ENCODE measurements around the gene OR52B6. TPM values are rescaled to one million over a fixed set of nuclear protein-coding genes. Genes with fewer than 3 reads are reported as not detected.

OR52B6 gene
- total RNA-seq, 3 donors from 2014 or later (not counting 1 experiment from before 2014, with no cell fraction given), result not detected

DNA sequence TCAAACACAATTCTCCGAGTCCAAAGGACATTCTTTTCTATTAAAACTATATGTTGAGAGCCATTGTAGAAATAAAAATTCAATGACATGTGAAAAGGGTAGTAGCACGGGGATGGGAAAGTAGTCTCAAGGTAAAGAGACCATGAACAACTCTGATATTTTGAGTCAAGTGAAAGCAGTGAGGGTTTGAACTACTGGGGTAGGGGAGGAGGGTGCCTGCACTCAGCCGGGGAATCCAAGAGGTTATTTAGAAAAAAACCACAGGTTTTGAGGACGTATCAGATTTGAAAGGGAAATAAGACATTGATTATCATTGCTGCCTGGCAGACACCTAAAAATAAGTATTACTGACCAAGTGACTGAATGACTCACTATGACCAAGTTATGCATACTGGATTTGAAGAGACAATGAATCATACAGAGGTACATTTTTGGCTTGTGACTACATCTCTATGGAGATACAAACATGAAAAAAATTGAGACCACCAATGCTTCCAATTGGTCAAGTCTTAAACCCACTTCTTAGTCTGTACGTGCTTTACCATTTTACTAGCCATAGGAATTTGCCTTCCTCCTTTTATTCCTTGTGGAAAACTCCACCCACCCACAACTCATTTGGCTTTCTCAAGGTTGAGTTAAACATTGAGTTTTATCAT, 30.1 kb upstream of the OR52B6 start:
- Histone ChIP-seq H3K27me3 (ENCODE audit: control insufficient read depth, insufficient read depth, low read length) (no peaks in the 10 kb centered on the region), H3K4me3 (ENCODE audit: low read length) (no peak overlapping the region), H3K4me1 (ENCODE audit: control insufficient read depth, insufficient read depth, low read length) (no peaks in the 10 kb centered on the region), H3K9me3 (ENCODE audit: control insufficient read depth, insufficient read depth, low read length) (no peaks in the 10 kb centered on the region), H3K27ac (ENCODE audit: low read length) (no peak overlapping the region), H3K36me3 (ENCODE audit: control insufficient read depth, insufficient read depth, low read length) (no peaks in the 10 kb centered on the region)
- Mint-ChIP-seq H3K4me3 (no peak overlapping the region), H3K27ac (no peak overlapping the region), H3K4me1 (no peaks in the 10 kb centered on the region), H3K27me3 (ENCODE audit: low read depth in 2 of 2) (peaks cover 18 to 29% of the 10 kb centered on the region in 2 donors), H3K9me3 (no peaks in the 10 kb centered on the region), H3K36me3 (no peaks in the 10 kb centered on the region)
- intact Hi-C loops (cut with micrococcal nuclease), result no loop called here
- WGBS (ENCODE audit: insufficient coverage), result 51% methylated on average over 4 of the region's 5 CpGs
- TF ChIP-seq, protein P1, sequence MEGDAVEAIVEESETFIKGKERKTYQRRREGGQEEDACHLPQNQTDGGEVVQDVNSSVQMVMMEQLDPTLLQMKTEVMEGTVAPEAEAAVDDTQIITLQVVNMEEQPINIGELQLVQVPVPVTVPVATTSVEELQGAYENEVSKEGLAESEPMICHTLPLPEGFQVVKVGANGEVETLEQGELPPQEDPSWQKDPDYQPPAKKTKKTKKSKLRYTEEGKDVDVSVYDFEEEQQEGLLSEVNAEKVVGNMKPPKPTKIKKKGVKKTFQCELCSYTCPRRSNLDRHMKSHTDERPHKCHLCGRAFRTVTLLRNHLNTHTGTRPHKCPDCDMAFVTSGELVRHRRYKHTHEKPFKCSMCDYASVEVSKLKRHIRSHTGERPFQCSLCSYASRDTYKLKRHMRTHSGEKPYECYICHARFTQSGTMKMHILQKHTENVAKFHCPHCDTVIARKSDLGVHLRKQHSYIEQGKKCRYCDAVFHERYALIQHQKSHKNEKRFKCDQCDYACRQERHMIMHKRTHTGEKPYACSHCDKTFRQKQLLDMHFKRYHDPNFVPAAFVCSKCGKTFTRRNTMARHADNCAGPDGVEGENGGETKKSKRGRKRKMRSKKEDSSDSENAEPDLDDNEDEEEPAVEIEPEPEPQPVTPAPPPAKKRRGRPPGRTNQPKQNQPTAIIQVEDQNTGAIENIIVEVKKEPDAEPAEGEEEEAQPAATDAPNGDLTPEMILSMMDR (IDR thresholded peaks at IDR 0.05), result no peak
- DNase-seq (no peak), ATAC-seq (no peak)

DNA sequence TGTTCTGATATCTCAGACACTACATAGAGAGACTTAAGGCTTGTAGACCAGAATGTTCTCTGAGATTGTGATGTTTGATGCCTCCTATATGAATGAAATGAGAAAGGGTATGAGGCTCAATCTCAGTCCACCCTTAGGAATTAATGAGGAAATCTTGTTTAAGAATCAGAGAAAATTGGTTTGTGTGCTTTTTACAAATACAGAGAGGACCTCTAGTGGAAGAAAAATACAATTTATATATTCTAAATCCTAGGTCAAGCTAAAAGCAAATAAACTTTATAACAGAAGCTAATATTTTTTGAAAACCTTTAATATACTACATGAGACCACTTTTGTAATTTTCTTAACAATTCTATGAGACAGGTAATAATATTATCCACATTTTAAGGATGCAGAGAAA, 27.3 kb upstream of the OR52B6 start:
- Histone ChIP-seq H3K9me3 (ENCODE audit: control insufficient read depth, insufficient read depth, low read length) (no peaks in the 10 kb centered on the region), H3K4me1 (ENCODE audit: control insufficient read depth, insufficient read depth, low read length) (no peaks in the 10 kb centered on the region), H3K4me3 (ENCODE audit: low read length) (no peak overlapping the region), H3K36me3 (ENCODE audit: control insufficient read depth, insufficient read depth, low read length) (no peaks in the 10 kb centered on the region), H3K27me3 (ENCODE audit: control insufficient read depth, insufficient read depth, low read length) (no peaks in the 10 kb centered on the region), H3K27ac (ENCODE audit: low read length) (no peak overlapping the region)
- no peak overlapping the region for H3K4me3 Mint-ChIP-seq
- intact Hi-C loops (cut with micrococcal nuclease), result no loop called here
- no peaks in the 10 kb centered on the region for H3K9me3 Mint-ChIP-seq
- DNase-seq (no peak), ATAC-seq (no peak)
- no peaks in the 10 kb centered on the region for H3K36me3 Mint-ChIP-seq
- no peak overlapping the region for H3K27ac Mint-ChIP-seq
- H3K27me3 Mint-ChIP-seq (ENCODE audit: low read depth in 2 of 2), result peaks cover 27 to 31% of the 10 kb centered on the region in 2 donors
- H3K4me1 Mint-ChIP-seq, result no peaks in the 10 kb centered on the region
- TF ChIP-seq, protein P1 (IDR thresholded peaks at IDR 0.05), result no peak

DNA sequence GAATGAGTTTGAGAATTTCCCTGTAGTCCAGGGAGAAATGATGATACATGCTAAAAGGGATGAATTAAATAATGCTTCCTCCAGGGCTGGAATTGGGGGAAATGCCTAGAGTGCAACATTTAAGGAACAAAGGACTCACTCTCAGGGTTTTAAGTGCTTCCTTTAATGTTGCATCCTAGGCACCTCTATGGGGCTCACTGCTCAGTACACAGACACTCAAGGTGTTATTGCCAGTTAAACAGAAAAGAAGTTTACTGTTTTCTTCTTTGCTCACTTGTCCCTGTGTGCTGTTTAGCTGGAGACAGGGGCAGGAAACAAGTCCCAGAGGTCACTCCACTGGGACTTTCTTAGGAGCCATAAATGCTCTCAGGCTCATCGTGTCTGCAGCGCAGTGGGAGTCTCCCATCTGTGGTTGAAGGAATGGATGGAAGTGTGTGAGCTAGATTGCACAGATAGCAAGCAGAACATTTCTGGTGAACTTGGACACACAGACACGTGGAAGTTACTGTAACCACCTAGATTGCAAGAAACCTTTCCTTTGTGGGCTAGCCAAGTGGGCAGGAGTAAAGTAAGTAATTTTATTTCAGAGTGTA, 24.0 kb upstream of the OR52B6 start:
- intact Hi-C loops (cut with micrococcal nuclease), result no loop called here
- whole genome bisulfite sequencing (ENCODE audit: insufficient coverage), result 77% methylated on average over 3 of the region's 3 CpGs
- Histone ChIP-seq H3K4me3 (ENCODE audit: low read length) (no peak overlapping the region), H3K9me3 (ENCODE audit: control insufficient read depth, insufficient read depth, low read length) (no peaks in the 10 kb centered on the region), H3K27me3 (ENCODE audit: control insufficient read depth, insufficient read depth, low read length) (no peaks in the 10 kb centered on the region), H3K27ac (ENCODE audit: low read length) (no peak overlapping the region), H3K4me1 (ENCODE audit: control insufficient read depth, insufficient read depth, low read length) (no peaks in the 10 kb centered on the region), H3K36me3 (ENCODE audit: control insufficient read depth, insufficient read depth, low read length) (no peaks in the 10 kb centered on the region)
- H3K4me3 Mint-ChIP-seq, result no peak overlapping the region
- H3K27me3 Mint-ChIP-seq (ENCODE audit: low read depth in 2 of 2), result peaks cover 26 to 28% of the 10 kb centered on the region in 2 donors
- H3K9me3 Mint-ChIP-seq, result no peaks in the 10 kb centered on the region
- no peaks in the 10 kb centered on the region for H3K4me1 Mint-ChIP-seq
- TF ChIP-seq, protein P1 (IDR thresholded peaks at IDR 0.05), result no peak
- H3K27ac Mint-ChIP-seq, result no peak overlapping the region
- no peaks in the 10 kb centered on the region for H3K36me3 Mint-ChIP-seq
- ATAC-seq (no peak), DNase-seq (no peak)

DNA sequence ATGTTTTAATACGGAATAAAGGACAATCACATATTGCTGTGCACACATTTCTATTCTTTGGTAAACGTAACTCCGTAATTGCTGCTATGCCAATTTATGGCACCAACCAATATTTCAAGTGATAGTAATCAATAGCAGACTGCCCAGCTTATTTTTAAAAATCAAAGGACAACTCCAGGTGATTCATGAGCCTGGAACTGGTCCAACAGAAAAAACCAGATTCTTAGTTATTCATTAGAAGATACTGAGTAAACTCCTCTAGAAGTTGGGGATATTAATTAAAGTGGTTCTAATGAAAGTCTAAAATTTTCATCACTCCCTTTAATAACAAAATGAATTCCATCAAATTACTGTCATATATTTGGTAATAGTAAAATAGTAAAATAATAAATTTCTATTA, 22.9 kb upstream of the OR52B6 start:
- intact Hi-C loops (cut with micrococcal nuclease), result no loop called here
- H3K4me3 ChIP-seq (ENCODE audit: low read length), result no peak overlapping the region
- H3K9me3 ChIP-seq (ENCODE audit: control insufficient read depth, insufficient read depth, low read length), result no peaks in the 10 kb centered on the region
- H3K4me1 ChIP-seq (ENCODE audit: control insufficient read depth, insufficient read depth, low read length), result no peaks in the 10 kb centered on the region
- Mint-ChIP-seq H3K4me1 (no peaks in the 10 kb centered on the region), H3K36me3 (no peaks in the 10 kb centered on the region), H3K27me3 (ENCODE audit: low read depth in 2 of 2) (peaks cover 22 to 25% of the 10 kb centered on the region in 2 donors), H3K27ac (no peak overlapping the region), H3K4me3 (no peak overlapping the region), H3K9me3 (no peaks in the 10 kb centered on the region)
- ATAC-seq (no peak), DNase-seq (no peak)
- TF ChIP-seq, protein P1 (IDR thresholded peaks at IDR 0.05), result no peak
- 33% methylated on average over 3 of the region's 3 CpGs for WGBS (ENCODE audit: insufficient coverage)
- H3K36me3 ChIP-seq (ENCODE audit: control insufficient read depth, insufficient read depth, low read length), result no peaks in the 10 kb centered on the region
- H3K27ac ChIP-seq (ENCODE audit: low read length), result no peak overlapping the region
- no peaks in the 10 kb centered on the region for H3K27me3 ChIP-seq (ENCODE audit: control insufficient read depth, insufficient read depth, low read length)
